ENCODE data around the gene MS4A7. TPM values are rescaled to one million over a fixed set of nuclear protein-coding genes. Genes with fewer than 3 reads are reported as not detected.

MS4A7 gene, protein sequence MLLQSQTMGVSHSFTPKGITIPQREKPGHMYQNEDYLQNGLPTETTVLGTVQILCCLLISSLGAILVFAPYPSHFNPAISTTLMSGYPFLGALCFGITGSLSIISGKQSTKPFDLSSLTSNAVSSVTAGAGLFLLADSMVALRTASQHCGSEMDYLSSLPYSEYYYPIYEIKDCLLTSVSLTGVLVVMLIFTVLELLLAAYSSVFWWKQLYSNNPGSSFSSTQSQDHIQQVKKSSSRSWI
- total RNA-seq, result not detected in 2 replicates

DNA sequence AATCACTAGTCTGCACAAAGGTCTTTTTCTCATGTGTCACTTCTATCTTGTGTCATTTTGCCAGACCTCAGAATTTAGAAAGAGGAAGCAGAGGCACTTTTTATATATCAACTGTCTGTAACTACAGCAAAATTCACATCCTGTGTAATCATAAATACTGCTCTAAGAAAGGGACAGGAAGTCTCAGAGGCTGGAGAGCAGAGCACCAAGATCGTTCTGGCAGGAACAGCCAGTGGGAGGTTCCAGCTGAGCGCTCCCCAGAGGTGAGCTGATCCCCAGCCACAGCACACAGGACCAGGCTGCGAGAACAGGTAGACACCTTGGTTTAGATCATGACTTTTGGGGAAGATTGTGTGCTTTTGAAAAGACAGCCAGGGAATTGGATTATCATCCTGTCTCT is at the start of gene MS4A7:
Gene MS4A7, plus strand, starts transcription at position 179 of the 400 bp plus-strand sequence. CDS start 4,610 bp downstream, outside the sequence.

DNA sequence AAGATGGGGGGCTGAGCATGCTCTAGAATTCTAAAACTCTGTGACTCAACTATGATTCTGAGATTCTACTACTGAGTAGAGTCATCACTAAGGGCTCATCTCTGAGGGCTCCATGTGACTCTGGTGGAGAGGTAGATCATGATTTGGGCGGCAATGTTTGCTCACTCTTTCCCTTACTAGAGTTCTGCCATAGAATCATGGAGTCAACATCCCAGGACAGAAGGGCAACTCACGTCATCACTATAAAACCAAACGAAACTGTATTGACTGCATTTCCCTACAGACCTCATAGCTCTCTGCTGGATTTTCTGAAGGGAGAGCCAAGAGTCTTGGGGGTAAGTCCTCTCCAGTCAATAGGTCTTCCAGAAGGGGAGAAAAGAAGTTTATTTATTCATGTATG is 18.1 kb downstream of the MS4A7 start, which contains the start of gene MS4A14:
Gene MS4A14, plus strand, starts transcription at position 78 of the 400 bp plus-strand sequence. Its CDS starts 120 bp downstream, at position 198.

DNA sequence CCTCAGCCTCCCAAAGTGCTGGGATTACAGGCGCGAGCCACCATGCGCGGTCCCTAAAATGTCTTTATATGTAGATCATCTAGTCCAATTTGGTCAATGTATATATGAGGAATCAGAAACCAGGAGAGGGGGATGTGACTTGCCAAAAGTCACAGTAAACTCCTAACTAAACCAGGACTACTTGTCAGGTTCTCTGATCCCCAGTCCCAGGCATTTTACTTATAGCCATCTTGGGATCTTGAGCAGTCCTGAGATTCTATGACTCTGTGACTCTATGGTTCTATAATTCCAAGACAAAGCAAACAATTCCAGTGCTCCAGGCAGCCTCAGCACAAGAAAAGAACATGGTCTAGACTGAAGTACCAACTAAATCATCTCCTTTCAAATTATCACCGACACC is 50.9 kb downstream of the MS4A7 start, which contains the start of gene MS4A5:
Gene MS4A5, plus strand, starts transcription at position 301 of the 400 bp plus-strand sequence. CDS start 103 bp downstream, outside the sequence.

Other genes with a start within 250 kb of the MS4A7 start
- not detected in 2 replicates for gene MS4A6A, start 195.4 kb upstream of the MS4A7 start, total RNA-seq
- not detected in 2 replicates for gene MS4A4E, start 135.4 kb upstream of the MS4A7 start, total RNA-seq
- gene MS4A4A, start 97.9 kb upstream of the MS4A7 start, total RNA-seq, result not detected in 2 replicates
- not detected in 2 replicates for gene MS4A6E, start 51.3 kb upstream of the MS4A7 start, total RNA-seq
- gene MS4A14, start 17.9 kb downstream of the MS4A7 start, total RNA-seq, result not detected in 2 replicates
- gene MS4A5, start 51.0 kb downstream of the MS4A7 start, total RNA-seq, result not detected in 2 replicates
- gene MS4A1, start 77.3 kb downstream of the MS4A7 start, total RNA-seq, result not detected in 2 replicates
- not detected in 2 replicates for gene MS4A12, start 114.2 kb downstream of the MS4A7 start, total RNA-seq
- gene MS4A13, start 136.9 kb downstream of the MS4A7 start, total RNA-seq, result not detected in 2 replicates

All from hair follicle dermal papilla cell (primary cell).